HepG2 (cell line): ENCODE results near the gene UNC93A. TPM values are rescaled to one million over a fixed set of nuclear protein-coding genes. Genes with fewer than 3 reads are reported as not detected.

Source experiments
- polyA plus RNA-seq, 8 experiments: library from polyadenylated mRNA; depleted of rRNA in 3 of 8; stranded (reverse) in 7 of 8; unstranded in 1 of 8; fragments of >200 nt; fragmentation: Illumina TruSeq in 4 of 8; extraction: Trizol in 4 of 8; gene quantifications; 2 replicates each; pipeline versions ENCODE4 v1.2.1 to v1.2.3, GENCODE V29; 2011 to 2016; ENCODE audit warnings: low read depth in 4 of 8, missing spikeins in 1 of 8, mixed read lengths in 1 of 8; ENCODE audit not compliant: insufficient read depth in 1 of 8
- total RNA-seq, 5 experiments: library from RNA; depleted of rRNA; stranded (reverse); fragments of >200 nt; fragmentation: Illumina TruSeq; extraction: Trizol; gene quantifications; 2 replicates each; pipeline ENCODE4 v1.2.3, GENCODE V29; 2016; ENCODE audit warnings: low read depth in 1 of 5

Gene UNC93A
- total and polyA plus RNA-seq, 2 of the 13 experiments (the other 11 are each of a cell fraction or from before 2014, with no cell fraction given) = 11.0 to 42.7 TPM

Other genes with a start within 250 kb of the UNC93A start
- 4.2 and 4.5 TPM in 2 replicates for gene CCR6, start 168.2 kb upstream of the UNC93A start, total RNA-seq (2016; rRNA removed; fragmentation: Illumina TruSeq; extraction: Trizol)
- 8.7 and 11.3 TPM in 2 replicates for gene CCR6, start 168.2 kb upstream of the UNC93A start, polyA plus RNA-seq (2011; rRNA removed)
- gene GPR31, start 133.3 kb upstream of the UNC93A start, total RNA-seq (2016; rRNA removed; fragmentation: Illumina TruSeq; extraction: Trizol) = not detected in 2 replicates
- gene GPR31, start 133.3 kb upstream of the UNC93A start, polyA plus RNA-seq (2011; rRNA removed) = not detected in 2 replicates
- gene TTLL2, start 33.8 kb downstream of the UNC93A start, total RNA-seq (2016; rRNA removed; fragmentation: Illumina TruSeq; extraction: Trizol) = not detected in 2 replicates
- 0.03 TPM in 1 of 2 replicates, not detected in the other for gene TTLL2, start 33.8 kb downstream of the UNC93A start, polyA plus RNA-seq (2011; rRNA removed)